Suprapubic skin (tissue), 4 donors: Measurements from ENCODE around the gene NXPH3. TPM values are rescaled to one million over a fixed set of nuclear protein-coding genes. Genes with fewer than 3 reads are reported as not detected.

Experiments used
- DNase-seq, 2 donors: peaks; one replicate each; pipeline ENCODE4 v3.0.0-alpha.2; 2019; ENCODE audit warnings: low spot score in 2 of 2
- H3K27ac ChIP-seq: fragments of 200-600 bp; sonication (generic); one replicate; pipeline ENCODE4 v1.5.1; 2019
- H3K27me3 ChIP-seq: fragments of 200-600 bp; sonication (generic); one replicate; pipeline ENCODE4 v1.5.1; 2019
- H3K36me3 ChIP-seq: fragments of 200-600 bp; sonication (generic); one replicate; pipeline ENCODE4 v1.5.1; 2019
- H3K4me1 ChIP-seq: fragments of 200-600 bp; sonication (generic); one replicate; pipeline ENCODE4 v1.5.1; 2019
- H3K4me3 ChIP-seq: fragments of 200-600 bp; sonication (generic); one replicate; pipeline ENCODE4 v1.5.1; 2019; ENCODE audit warnings: mild to moderate bottlenecking
- H3K9me3 ChIP-seq: fragments of 200-600 bp; sonication (generic); one replicate; pipeline ENCODE4 v1.5.1; 2019
- EP300 ChIP-seq: sonication (generic); formaldehyde crosslinking; IDR thresholded peaks from one replicate; pipeline ENCODE4 v1.6.1; 2017; ENCODE audit warnings: antibody characterized with exemption
- POLR2A ChIP-seq, 2 donors: fragments of 450-650 bp; IDR thresholded peaks; one replicate each; pipeline ENCODE4 v1.6.1; 2017; ENCODE audit warnings: antibody characterized with exemption in 2 of 2, mild to moderate bottlenecking in 2 of 2, moderate library complexity in 2 of 2
- POLR2AphosphoS5 ChIP-seq, 3 donors: sonication (generic); formaldehyde crosslinking; IDR thresholded peaks; one replicate each; pipeline ENCODE4 v1.6.1; 2017; ENCODE audit warnings: antibody characterized with exemption in 3 of 3
- WGBS: methylation state at CpG from one replicate; pipeline ENCODE4 v1.1.5; 2018; 5-methylcytosine and 5-hydroxymethylcytosine counted together
- total RNA-seq, 4 donors: library from RNA; depleted of rRNA; stranded (reverse); fragments of >200 nt; gene quantifications; one replicate each; pipeline ENCODE4 v1.1.0, GENCODE V29; 2016
- TF ChIP-seq, protein P1 (sequence below), 2 donors: fragments of 200-600 bp in 1 of 2; fragments of 450-650 bp in 1 of 2; sonication (generic) in 1 of 2; IDR thresholded peaks; one replicate each; pipeline ENCODE4 v1.5.1; 2016 to 2019; ENCODE audit warnings: antibody characterized with exemption in 2 of 2, mild to moderate bottlenecking in 1 of 2, moderate library complexity in 1 of 2

The NXPH3 gene
- total RNA-seq, 4 donors from 2014 or later, result 1.3 to 5.0 (median 1.5) TPM

- Histone ChIP-seq H3K4me1 (peaks cover 3% of the 10 kb centered on the region), H3K36me3 (peaks cover 33% of the 10 kb centered on the region), H3K9me3 (no peaks in the 10 kb centered on the region), H3K4me3 (no peak overlapping the region), H3K27me3 (no peaks in the 10 kb centered on the region), H3K27ac (no peak overlapping the region)
- no peak for DNase-seq
- WGBS, result 93% methylated on average over 3 of the region's 3 CpGs
- TF ChIP-seq POLR2AphosphoS5 (IDR thresholded peaks at IDR 0.05) (no peak), POLR2A (IDR thresholded peaks at IDR 0.05) (no peak), EP300 (no peak)
- TF ChIP-seq, protein P1, sequence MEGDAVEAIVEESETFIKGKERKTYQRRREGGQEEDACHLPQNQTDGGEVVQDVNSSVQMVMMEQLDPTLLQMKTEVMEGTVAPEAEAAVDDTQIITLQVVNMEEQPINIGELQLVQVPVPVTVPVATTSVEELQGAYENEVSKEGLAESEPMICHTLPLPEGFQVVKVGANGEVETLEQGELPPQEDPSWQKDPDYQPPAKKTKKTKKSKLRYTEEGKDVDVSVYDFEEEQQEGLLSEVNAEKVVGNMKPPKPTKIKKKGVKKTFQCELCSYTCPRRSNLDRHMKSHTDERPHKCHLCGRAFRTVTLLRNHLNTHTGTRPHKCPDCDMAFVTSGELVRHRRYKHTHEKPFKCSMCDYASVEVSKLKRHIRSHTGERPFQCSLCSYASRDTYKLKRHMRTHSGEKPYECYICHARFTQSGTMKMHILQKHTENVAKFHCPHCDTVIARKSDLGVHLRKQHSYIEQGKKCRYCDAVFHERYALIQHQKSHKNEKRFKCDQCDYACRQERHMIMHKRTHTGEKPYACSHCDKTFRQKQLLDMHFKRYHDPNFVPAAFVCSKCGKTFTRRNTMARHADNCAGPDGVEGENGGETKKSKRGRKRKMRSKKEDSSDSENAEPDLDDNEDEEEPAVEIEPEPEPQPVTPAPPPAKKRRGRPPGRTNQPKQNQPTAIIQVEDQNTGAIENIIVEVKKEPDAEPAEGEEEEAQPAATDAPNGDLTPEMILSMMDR (IDR thresholded peaks at IDR 0.05), result no peak
Measured at GRCh38 chr17:49592263-49592662, 16.6 kb downstream of the NXPH3 start.

DNA sequence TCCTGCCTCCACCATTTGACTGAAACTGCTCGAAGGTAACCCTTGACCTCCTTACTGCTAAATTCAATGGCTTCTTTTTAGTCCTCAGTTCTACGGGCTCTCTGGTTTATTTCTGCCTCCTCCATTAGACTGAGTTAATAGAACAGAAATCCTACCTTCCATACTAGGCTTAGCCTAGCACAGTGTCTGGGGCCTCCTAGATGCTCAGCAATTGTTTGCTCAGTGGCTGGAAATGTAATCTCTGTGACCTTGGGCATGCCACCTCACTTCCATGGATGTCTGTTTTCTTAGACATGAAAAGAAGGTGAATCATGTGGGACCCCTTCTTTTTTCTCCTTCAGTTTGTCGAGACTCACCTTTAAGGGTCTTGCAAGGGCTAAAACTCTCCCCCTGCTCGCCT is 19.7 kb downstream of the NXPH3 start:
- Histone ChIP-seq H3K9me3 (no peaks in the 10 kb centered on the region), H3K4me3 (no peak overlapping the region), H3K4me1 (no peaks in the 10 kb centered on the region), H3K27ac (no peak overlapping the region), H3K27me3 (no peaks in the 10 kb centered on the region), H3K36me3 (peaks cover 57% of the 10 kb centered on the region)
- no peak for DNase-seq
- WGBS, result 93% methylated on average over 4 of the region's 4 CpGs
- TF ChIP-seq EP300 (no peak), POLR2AphosphoS5 (IDR thresholded peaks at IDR 0.05) (no peak), POLR2A (IDR thresholded peaks at IDR 0.05) (no peak)
- TF ChIP-seq, protein P1 (IDR thresholded peaks at IDR 0.05), result no peak

- Histone ChIP-seq H3K4me3 (no peak overlapping the region), H3K4me1 (no peaks in the 10 kb centered on the region), H3K27ac (no peak overlapping the region), H3K9me3 (no peaks in the 10 kb centered on the region), H3K27me3 (no peaks in the 10 kb centered on the region), H3K36me3 (peaks cover 64% of the 10 kb centered on the region)
- 97% methylated on average over 4 of the region's 4 CpGs for WGBS
- TF ChIP-seq POLR2A (IDR thresholded peaks at IDR 0.05) (no peak), POLR2AphosphoS5 (IDR thresholded peaks at IDR 0.05) (no peak), EP300 (no peak)
- TF ChIP-seq, protein P1 (IDR thresholded peaks at IDR 0.05), result no peak
- DNase-seq, result no peak
Measured at GRCh38 chr17:49595980-49596379, 20.3 kb downstream of the NXPH3 start.

DNA sequence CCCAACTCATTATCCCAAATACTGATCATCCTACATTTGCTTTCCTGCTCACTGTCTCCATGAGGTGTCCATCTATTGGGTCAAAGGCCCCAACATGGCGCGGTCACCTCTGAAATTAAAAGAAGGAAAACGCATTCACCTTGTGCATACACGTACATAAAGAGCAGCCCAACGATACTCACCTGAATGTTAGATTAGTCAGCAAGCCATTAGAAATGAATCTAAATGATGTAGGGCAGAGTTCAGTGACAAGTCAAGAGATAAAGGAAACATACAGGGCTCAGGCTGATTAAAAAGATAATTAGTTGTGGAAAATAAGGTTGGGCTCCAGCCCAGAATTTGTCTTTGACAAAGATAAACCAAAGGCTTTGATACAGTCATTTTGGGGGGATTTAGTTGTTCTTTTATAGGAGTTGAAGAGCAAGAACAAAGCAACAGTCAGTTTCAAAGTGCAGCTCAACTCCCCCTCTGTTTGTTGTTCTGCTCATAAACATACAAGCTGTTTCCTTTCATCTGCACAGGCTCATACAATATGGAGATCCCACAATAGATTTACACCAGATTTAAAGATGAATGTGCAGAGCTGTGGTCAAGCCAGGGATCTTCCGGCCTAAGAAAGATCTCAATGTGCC is 21.1 kb downstream of the NXPH3 start:
- H3K9me3 ChIP-seq, result no peaks in the 10 kb centered on the region
- TF ChIP-seq POLR2A (IDR thresholded peaks at IDR 0.05) (no peak), EP300 (no peak), POLR2AphosphoS5 (IDR thresholded peaks at IDR 0.05) (no peak)
- TF ChIP-seq, protein P1 (IDR thresholded peaks at IDR 0.05), result no peak
- WGBS, result 89% methylated on average over 6 of the region's 6 CpGs
- H3K27me3 ChIP-seq, result no peaks in the 10 kb centered on the region
- H3K36me3 ChIP-seq, result peaks cover 71% of the 10 kb centered on the region
- no peaks in the 10 kb centered on the region for H3K4me1 ChIP-seq
- no peak overlapping the region for H3K27ac ChIP-seq
- no peak for DNase-seq
- no peak overlapping the region for H3K4me3 ChIP-seq

DNA sequence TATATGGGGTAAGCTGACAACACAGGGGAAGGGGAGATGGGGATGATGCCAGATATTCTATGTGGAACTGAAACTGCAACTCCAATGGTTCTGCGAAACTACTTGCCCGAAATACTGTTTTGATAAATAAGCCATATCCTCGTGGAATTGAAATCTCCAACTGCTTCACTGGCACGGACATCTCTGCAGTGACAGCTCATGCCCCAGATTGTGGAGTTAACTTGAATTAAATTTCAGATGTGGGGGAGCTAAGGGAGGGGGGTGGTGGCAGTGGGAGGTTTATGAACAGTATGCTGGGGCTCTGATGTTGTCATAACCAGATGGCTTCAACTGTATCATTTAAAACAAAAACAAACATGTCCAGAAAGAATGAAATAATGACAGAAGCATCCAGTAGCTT is 21.8 kb downstream of the NXPH3 start:
- Histone ChIP-seq H3K4me3 (no peak overlapping the region), H3K9me3 (no peaks in the 10 kb centered on the region), H3K27me3 (no peaks in the 10 kb centered on the region), H3K27ac (no peak overlapping the region), H3K36me3 (peaks cover 78% of the 10 kb centered on the region), H3K4me1 (no peaks in the 10 kb centered on the region)
- TF ChIP-seq POLR2AphosphoS5 (IDR thresholded peaks at IDR 0.05), result no peak
- TF ChIP-seq, protein P1 (IDR thresholded peaks at IDR 0.05), result no peak
- WGBS, result 89% methylated on average over 4 of the region's 4 CpGs
- no peak for DNase-seq
